Mesodermal cell (in vitro differentiated cells): Measurements from ENCODE around the gene IL17RD.

ENCODE experiments used
- H3K27ac ChIP-seq: 2 replicates; pipeline ENCODE4 v1.7.0; 2013; ENCODE audit warnings: mild to moderate bottlenecking, low read depth, low read length, moderate library complexity; ENCODE audit not compliant: severe bottlenecking
- H3K36me3 ChIP-seq: 2 replicates; pipeline ENCODE4 v1.7.1; 2013; ENCODE audit warnings: mild to moderate bottlenecking, low read length, moderate library complexity; ENCODE audit not compliant: control insufficient read depth, insufficient read depth
- H3K4me1 ChIP-seq: one replicate; pipeline ENCODE4 v1.7.1; 2013; ENCODE audit warnings: mild to moderate bottlenecking, low read length; ENCODE audit not compliant: insufficient read depth, control insufficient read depth, poor library complexity, severe bottlenecking
- H3K4me3 ChIP-seq: 2 replicates; pipeline ENCODE4 v1.7.0; 2013; ENCODE audit warnings: low read length, control low read depth, mild to moderate bottlenecking; ENCODE audit not compliant: insufficient read depth, poor library complexity, severe bottlenecking; ENCODE audit errors: extremely low read depth
- H3K9me3 ChIP-seq: 2 replicates; pipeline ENCODE4 v1.7.1; 2013; ENCODE audit warnings: mild to moderate bottlenecking, low read length, moderate library complexity; ENCODE audit not compliant: control insufficient read depth
- WGBS, 2 experiments: methylation state at CpG; one replicate each; pipeline ENCODE4 v1.1.5; 2013; ENCODE audit warnings: missing lambda C conversion rate in 2 of 2; ENCODE audit not compliant: insufficient coverage in 2 of 2; 5-methylcytosine and 5-hydroxymethylcytosine counted together

Gene IL17RD

GRCh38 chr3:57169872-57170623 lies 4.9 kb upstream of the IL17RD start:
- H3K9me3 ChIP-seq: no peaks in the 10 kb centered on the region
- H3K4me1 ChIP-seq: peaks cover 10% of the 10 kb centered on the region
- peak overlapping the region; percentile 19 for H3K4me3 ChIP-seq
- no peak overlapping the region for H3K27ac ChIP-seq
- no peaks in the 10 kb centered on the region for H3K36me3 ChIP-seq
- WGBS, 2 experiments: 25 to 30% methylated on average over 33 to 39 of the region's 40 CpGs

DNA sequence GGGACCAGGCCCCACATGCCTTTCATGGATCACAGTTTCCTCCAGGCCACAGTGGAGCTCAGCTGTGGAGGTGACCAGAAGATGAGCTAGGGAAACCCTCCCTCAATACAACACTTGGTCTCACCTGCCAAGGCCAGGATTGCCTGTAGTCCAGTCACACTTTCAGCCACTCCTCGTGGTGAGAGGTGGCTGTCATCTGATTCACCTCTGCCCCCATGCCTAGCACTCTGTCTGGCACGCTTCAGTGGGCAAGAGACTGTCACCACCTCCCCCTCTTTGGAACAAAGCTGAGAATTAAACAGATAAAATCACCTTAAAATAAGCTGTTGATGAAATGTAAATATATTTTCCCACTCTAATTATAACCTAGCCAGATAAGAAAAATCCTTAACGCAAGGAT lies 4.0 kb upstream of the IL17RD start:
- peaks cover 10% of the 10 kb centered on the region for H3K4me1 ChIP-seq
- H3K36me3 ChIP-seq: no peaks in the 10 kb centered on the region
- 20% methylated on average over 1 of the region's 3 CpGs; no CpG with 5 or more reads in 1 of the 2 experiments for WGBS, 2 experiments
- no peaks in the 10 kb centered on the region for H3K9me3 ChIP-seq
- H3K27ac ChIP-seq: no peak overlapping the region
- no peak overlapping the region for H3K4me3 ChIP-seq

DNA sequence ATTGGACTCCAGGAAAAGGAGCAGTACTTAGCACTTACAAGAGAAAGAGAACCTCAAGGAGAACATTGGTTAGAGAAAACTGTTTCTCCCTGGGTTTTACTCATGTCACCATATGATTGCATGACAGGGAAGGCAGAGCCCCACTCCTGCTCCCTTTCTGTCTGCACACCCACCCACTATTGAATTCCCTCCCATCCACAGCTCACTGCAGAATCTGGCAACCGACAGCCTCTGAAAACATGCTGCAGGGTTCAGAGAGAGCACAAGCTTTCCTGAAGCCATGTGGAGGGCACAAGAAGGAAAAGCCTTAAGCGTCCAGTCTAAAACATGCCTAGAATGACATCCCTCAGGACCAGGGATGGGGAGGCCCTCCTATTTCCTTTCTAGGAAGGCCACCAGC lies 3.0 kb upstream of the IL17RD start:
- WGBS, 2 experiments: 70 to 100% methylated on average over 1 to 2 of the region's 2 CpGs

DNA sequence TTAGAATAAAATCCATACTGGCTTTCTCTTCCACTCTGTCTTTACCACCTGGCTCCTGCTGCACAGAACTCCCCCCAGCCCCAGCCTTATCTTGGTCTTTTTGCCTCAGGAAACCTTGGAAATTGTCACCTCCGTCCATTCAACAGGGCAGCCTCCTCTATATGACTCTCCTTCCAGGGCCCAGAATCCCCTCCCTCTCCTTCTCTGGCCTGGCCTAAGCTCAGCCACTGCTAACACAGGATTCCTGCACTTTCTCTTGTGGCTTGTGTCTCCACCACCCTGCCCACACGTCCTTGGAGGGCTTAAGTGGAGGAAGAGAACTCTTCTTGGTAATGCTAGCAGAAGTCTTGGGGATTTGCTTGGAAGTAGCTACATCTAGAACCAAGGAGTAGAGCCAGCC lies 1.5 kb upstream of the IL17RD start:
- Histone ChIP-seq H3K4me3 (no peak overlapping the region), H3K36me3 (no peaks in the 10 kb centered on the region), H3K27ac (no peak overlapping the region), H3K4me1 (peaks cover 23% of the 10 kb centered on the region), H3K9me3 (no peaks in the 10 kb centered on the region)
- 80 to 100% methylated on average over 1 of the region's 2 CpGs for WGBS, 2 experiments

More for the DNA sequence above, 3.0 kb upstream of the IL17RD start:
- H3K9me3 ChIP-seq: no peaks in the 10 kb centered on the region
- H3K36me3 ChIP-seq: no peaks in the 10 kb centered on the region
- no peak overlapping the region for H3K27ac ChIP-seq
- peaks cover 10% of the 10 kb centered on the region for H3K4me1 ChIP-seq
- no peak overlapping the region for H3K4me3 ChIP-seq

GRCh38 chr3:57165641-57166040 lies 488 bp upstream of the IL17RD start:
- H3K4me3 ChIP-seq: peak overlapping the region; percentile 16
- WGBS, 2 experiments: no CpG with 5 or more reads among the region's 4 CpGs

GRCh38 chr3:57164217-57164656 lies 916 bp downstream of the IL17RD start:
- H3K27ac ChIP-seq: no peak overlapping the region
- H3K4me1 ChIP-seq: peaks cover 46% of the 10 kb centered on the region
- WGBS, 2 experiments: 0 to 1% methylated on average over 28 to 29 of the region's 30 CpGs

More at GRCh38 chr3:57165641-57166040, 488 bp upstream of the IL17RD start:
- Histone ChIP-seq H3K36me3 (no peaks in the 10 kb centered on the region), H3K9me3 (no peaks in the 10 kb centered on the region), H3K4me1 (peaks cover 33% of the 10 kb centered on the region), H3K27ac (no peak overlapping the region)

DNA sequence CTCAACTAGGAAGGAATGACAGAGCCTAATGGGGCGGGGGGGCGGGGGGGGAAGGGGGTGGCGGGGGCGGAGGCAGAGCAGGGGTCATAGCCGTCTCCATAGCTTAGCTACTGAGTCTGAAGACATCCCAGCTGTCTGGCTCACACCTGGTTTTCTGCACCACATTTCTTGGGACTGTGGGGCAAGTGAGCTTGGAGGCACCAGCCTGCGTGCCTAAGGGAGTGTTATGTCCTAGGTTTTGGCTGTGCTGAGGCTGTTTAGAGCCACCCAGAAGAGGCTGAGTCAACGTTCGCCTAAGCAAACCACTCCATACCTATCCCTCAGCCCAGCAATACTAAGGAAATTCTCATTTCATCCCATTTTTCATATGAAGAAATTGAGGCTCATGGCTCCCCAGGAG lies 1.4 kb downstream of the IL17RD start:
- no peaks in the 10 kb centered on the region for H3K9me3 ChIP-seq
- WGBS, 2 experiments: 0% methylated on average over 1 to 3 of the region's 8 CpGs
- H3K36me3 ChIP-seq: no peaks in the 10 kb centered on the region
- H3K27ac ChIP-seq: no peak overlapping the region
- peaks cover 47% of the 10 kb centered on the region for H3K4me1 ChIP-seq
- peak overlapping the region; percentile 79 for H3K4me3 ChIP-seq

More at GRCh38 chr3:57164217-57164656, 916 bp downstream of the IL17RD start:
- H3K36me3 ChIP-seq: no peaks in the 10 kb centered on the region
- H3K4me3 ChIP-seq: peak overlapping the region; percentile 79
- H3K9me3 ChIP-seq: no peaks in the 10 kb centered on the region

GRCh38 chr3:57161915-57162314 lies 3.2 kb downstream of the IL17RD start:
- Histone ChIP-seq H3K27ac (no peak overlapping the region), H3K36me3 (no peaks in the 10 kb centered on the region), H3K4me1 (peaks cover 58% of the 10 kb centered on the region), H3K9me3 (no peaks in the 10 kb centered on the region), H3K4me3 (no peak overlapping the region)
- WGBS, 2 experiments: 40 to 80% methylated on average over 1 of the region's 1 CpG

DNA sequence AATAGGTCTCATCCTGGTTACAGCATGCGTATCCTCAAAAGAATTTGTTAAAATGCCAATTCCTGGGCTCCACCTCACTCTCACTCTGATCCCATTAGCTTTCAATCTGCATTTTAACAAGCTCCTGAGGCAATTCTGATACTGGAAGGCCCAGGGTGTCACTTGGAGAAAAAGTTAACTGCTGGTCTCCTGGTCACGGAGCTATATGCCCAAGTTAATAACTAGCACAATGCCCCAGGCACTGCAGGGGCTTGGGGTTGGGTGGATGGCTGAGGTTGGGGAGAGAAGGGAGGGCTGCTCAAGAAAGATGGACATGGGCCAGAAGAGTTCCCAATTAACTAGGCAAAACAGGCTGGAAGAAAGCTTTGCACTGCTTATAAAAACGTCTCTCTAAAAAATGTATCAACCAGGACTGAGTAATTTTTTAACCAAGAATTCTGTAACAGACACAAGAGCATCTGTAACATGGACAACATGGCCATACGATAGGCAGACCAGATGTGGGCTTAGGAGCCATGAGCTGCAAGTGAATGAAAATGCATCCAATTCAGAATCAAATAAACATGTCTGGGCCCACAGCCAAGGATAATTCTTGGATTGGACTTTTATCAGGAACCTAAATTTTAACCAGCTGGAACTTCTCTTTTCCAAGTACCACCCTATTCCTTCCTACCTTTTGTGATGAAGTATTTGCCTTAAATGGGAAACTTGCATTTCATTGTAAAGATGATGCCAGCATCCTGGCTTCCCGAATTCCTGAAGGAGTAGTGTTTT lies 4.2 kb downstream of the IL17RD start:
- Histone ChIP-seq H3K27ac (peak overlapping the region; percentile 58), H3K4me3 (no peak overlapping the region), H3K9me3 (no peaks in the 10 kb centered on the region), H3K36me3 (no peaks in the 10 kb centered on the region), H3K4me1 (peaks cover 58% of the 10 kb centered on the region)
- 24 to 34% methylated on average over 5 of the region's 5 CpGs for WGBS, 2 experiments

DNA sequence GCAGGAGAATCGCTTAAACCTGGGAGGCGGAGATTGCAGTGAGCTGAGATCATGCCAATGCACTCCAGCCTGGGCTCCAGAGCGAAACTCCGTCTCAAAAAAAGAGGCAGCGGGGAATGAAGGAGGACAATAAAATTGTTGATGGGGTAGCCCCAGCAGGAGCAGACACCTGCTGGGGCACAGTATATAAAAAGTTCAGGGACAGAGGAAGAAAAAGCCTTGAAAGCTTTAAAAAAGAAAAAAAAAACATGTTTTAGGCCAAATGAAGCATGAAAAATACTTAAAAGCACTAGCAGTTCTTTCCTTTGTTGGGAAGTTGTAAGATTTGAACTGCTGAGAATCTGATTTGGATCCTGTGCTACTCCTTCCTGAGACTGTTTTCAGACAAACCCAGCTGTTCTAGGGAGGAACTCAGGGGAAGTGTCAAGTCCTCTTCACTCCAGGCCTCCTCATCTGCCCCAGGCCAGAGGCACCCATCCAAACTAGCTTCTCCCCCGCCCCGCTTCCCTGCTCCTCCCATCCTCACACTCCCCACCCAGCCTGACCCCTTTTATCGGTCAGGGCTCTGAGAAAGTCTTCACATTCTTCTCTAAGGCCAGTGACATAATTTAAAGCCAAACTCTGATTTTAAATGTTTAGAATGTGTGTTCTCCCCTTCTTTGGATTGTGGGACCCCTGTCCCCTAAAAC lies 4.9 kb downstream of the IL17RD start:
- peak overlapping the region; percentile 58 for H3K27ac ChIP-seq
- H3K4me1 ChIP-seq: peaks cover 58% of the 10 kb centered on the region
- H3K9me3 ChIP-seq: no peaks in the 10 kb centered on the region
- H3K36me3 ChIP-seq: no peaks in the 10 kb centered on the region
- WGBS, 2 experiments: 32 to 46% methylated on average over 2 to 8 of the region's 8 CpGs
- H3K4me3 ChIP-seq: no peak overlapping the region
